GM13976 (cell line): ENCODE measurements around the gene MYL9.

Experiments used
- DNase-seq: peaks from one replicate; pipeline ENCODE4 v3.0.0; 2012; ENCODE audit warnings: low spot score
- CTCF ChIP-seq: IDR thresholded peaks from 2 replicates; pipeline ENCODE4 v1.5.1; 2012; ENCODE audit warnings: borderline replicate concordance, mild to moderate bottlenecking; ENCODE audit not compliant: insufficient read depth; ENCODE audit errors: extremely low read depth, missing control alignments, control extremely low read depth
- in situ Hi-C: fragments of 300-500 bp; cut with MboI; formaldehyde crosslinking; loops from one replicate; pipeline ENCODE4 v1.12.0; 2022; ENCODE audit warnings: low sequenced_read_pairs, mixed read lengths, inconsistent platforms; ENCODE audit not compliant: unreplicated experiment

The MYL9 gene

GRCh38 chr20:36573103-36573797 lies 31.9 kb downstream of the MYL9 start, which contains the start of gene TGIF2:
Gene TGIF2 (plus strand): TSS chr20:36573597. CDS start chr20:36578775, 5,178 bp downstream.
- in situ Hi-C loops: no loop called here
- no peak for TF ChIP-seq CTCF
- DNase-seq: peak; percentile 99

- TF ChIP-seq CTCF: no peak
- in situ Hi-C loops: no loop called here
- DNase-seq: peak; percentile 72
Measured at GRCh38 chr20:36573798-36574365, 32.6 kb downstream of the MYL9 start.

- peak; percentile 64 for DNase-seq
- in situ Hi-C loops: no loop called here
- no peak for TF ChIP-seq CTCF
Measured at GRCh38 chr20:36574366-36575135, 33.2 kb downstream of the MYL9 start.

GRCh38 chr20:36576081-36576445 lies 34.7 kb downstream of the MYL9 start:
- peak; percentile 12 for DNase-seq
- no peak for TF ChIP-seq CTCF
- in situ Hi-C loops: no loop called here

GRCh38 chr20:36578356-36579041 lies 37.2 kb downstream of the MYL9 start:
- in situ Hi-C loops: no loop called here
- DNase-seq: peak; percentile 7
- TF ChIP-seq CTCF: no peak

- in situ Hi-C loops: no loop called here
- no peak for DNase-seq
- no peak for TF ChIP-seq CTCF
Measured at GRCh38 chr20:36579996-36580545, 38.8 kb downstream of the MYL9 start.
